ENCODE results near the gene GAK. TPM values are rescaled to one million over a fixed set of nuclear protein-coding genes. Genes with fewer than 3 reads are reported as not detected.
A peak's percentile ranks its signal among the peaks of the same experiment; 100 is the strongest.

Gene GAK
- total RNA-seq, 3 donors from 2014 or later (not counting 1 experiment from before 2014, with no cell fraction given), result 349 to 358 (median 349) TPM

DNA sequence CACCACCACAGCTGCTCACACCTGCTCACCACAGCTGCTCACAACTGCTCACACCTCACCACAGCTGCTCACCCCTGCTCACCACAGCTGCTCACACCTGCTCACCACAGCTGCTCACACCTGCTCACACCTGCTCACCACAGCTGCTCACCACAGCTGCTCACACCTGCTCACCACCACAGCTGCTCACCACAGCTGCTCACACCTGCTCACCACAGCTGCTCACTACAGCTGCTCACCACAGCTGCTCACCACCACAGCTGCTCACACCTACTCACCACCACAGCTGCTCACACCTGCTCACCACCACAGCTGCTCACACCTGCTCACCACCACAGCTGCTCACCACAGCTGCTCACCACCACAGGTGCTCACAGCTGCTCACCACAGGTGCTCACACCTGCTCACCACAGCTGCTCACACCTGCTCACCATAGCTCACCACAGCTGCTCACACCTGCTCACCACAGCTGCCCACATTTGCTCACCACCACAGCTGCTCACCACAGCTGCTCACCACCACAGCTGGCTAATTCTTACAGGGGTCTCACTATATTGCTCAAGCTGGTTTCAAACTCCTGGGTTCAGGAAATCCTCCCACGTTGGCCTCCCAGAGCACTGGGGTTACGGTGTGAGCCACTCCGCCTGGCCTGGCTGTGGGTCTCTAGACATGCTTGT lies 75.8 kb downstream of the GAK start:
- ATAC-seq (peak in 2 of 3 donors; percentile 52 to 56), DNase-seq (peak in 1 of 2 donors; percentile 29)
- Mint-ChIP-seq H3K36me3 (peaks cover 34% of the 10 kb centered on the region), H3K4me1 (peaks cover 20 to 27% of the 10 kb centered on the region in 2 donors), H3K27ac (peak overlapping the region; percentile 93 to 98), H3K9me3 (peaks cover 5 to 7% of the 10 kb centered on the region in 2 donors), H3K4me3 (peak overlapping the region; percentile 58), H3K27me3 (ENCODE audit: low read depth in 2 of 2) (no peaks in the 10 kb centered on the region)
- peaks cover 39% of the 10 kb centered on the region for H3K36me3 ChIP-seq (ENCODE audit: control insufficient read depth, insufficient read depth, low read length)
- peaks cover 3% of the 10 kb centered on the region for H3K4me1 ChIP-seq (ENCODE audit: control insufficient read depth, insufficient read depth, low read length)
- intact Hi-C loops (cut with micrococcal nuclease), result no loop called here
- no peaks in the 10 kb centered on the region for H3K27me3 ChIP-seq (ENCODE audit: control insufficient read depth, insufficient read depth, low read length)
- H3K27ac ChIP-seq (ENCODE audit: low read length), result peak overlapping the region; percentile 62
- peaks cover 15% of the 10 kb centered on the region for H3K9me3 ChIP-seq (ENCODE audit: control insufficient read depth, insufficient read depth, low read length)
- TF ChIP-seq, protein P1, sequence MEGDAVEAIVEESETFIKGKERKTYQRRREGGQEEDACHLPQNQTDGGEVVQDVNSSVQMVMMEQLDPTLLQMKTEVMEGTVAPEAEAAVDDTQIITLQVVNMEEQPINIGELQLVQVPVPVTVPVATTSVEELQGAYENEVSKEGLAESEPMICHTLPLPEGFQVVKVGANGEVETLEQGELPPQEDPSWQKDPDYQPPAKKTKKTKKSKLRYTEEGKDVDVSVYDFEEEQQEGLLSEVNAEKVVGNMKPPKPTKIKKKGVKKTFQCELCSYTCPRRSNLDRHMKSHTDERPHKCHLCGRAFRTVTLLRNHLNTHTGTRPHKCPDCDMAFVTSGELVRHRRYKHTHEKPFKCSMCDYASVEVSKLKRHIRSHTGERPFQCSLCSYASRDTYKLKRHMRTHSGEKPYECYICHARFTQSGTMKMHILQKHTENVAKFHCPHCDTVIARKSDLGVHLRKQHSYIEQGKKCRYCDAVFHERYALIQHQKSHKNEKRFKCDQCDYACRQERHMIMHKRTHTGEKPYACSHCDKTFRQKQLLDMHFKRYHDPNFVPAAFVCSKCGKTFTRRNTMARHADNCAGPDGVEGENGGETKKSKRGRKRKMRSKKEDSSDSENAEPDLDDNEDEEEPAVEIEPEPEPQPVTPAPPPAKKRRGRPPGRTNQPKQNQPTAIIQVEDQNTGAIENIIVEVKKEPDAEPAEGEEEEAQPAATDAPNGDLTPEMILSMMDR (IDR thresholded peaks at IDR 0.05), result no peak
- 74% methylated on average over 3 of the region's 3 CpGs for WGBS (ENCODE audit: insufficient coverage)
- no peak overlapping the region for H3K4me3 ChIP-seq (ENCODE audit: low read length)

DNA sequence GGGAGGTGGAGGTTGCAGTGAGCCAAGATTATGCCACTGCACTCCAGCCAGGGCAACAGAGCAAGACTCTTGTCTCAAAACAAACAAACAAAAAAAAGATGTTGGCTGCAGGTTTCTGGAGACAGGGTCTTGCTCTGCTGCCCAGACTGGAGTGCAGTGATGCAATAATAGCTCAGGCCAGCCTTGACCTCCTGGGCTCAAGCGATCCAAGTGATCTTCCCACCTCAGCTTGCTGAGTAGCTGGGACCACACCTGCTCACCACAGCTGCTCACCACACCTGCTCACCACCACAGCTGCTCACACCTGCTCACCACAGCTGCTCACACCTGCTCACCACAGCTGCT lies 76.3 kb downstream of the GAK start:
- H3K4me3 Mint-ChIP-seq, result peak overlapping the region; percentile 58

DNA sequence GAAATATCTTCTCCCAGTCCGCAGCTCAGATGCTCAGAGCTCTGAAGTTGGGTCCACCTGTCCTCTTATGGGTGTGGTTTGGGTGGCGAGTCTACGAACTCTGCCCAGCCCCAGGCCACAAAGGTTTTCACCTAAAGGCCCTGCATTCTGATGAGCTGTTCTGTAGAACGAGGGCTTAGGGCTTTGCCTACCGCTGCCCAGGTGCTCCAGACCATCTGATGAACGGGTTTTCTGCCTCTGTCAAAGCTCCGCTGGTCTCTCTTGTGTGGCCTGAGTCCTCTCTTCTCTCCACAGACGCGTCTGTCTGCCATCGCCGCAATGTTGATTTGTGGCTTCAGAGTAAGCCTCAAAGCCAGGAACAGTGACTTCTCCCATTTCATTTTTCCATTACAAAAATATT lies 77.8 kb downstream of the GAK start:
- TF ChIP-seq, protein P1 (IDR thresholded peaks at IDR 0.05), result no peak
- H3K9me3 Mint-ChIP-seq, result peaks cover 5 to 7% of the 10 kb centered on the region in 2 donors
- H3K4me1 Mint-ChIP-seq, result peaks cover 20 to 27% of the 10 kb centered on the region in 2 donors
- H3K36me3 ChIP-seq (ENCODE audit: control insufficient read depth, insufficient read depth, low read length), result peaks cover 38% of the 10 kb centered on the region
- ATAC-seq, result no peak
- no peak overlapping the region for H3K27ac Mint-ChIP-seq
- peaks cover 20% of the 10 kb centered on the region for H3K36me3 Mint-ChIP-seq
- H3K27me3 ChIP-seq (ENCODE audit: control insufficient read depth, insufficient read depth, low read length), result no peaks in the 10 kb centered on the region
- H3K4me3 ChIP-seq (ENCODE audit: low read length), result no peak overlapping the region
- peaks cover 15% of the 10 kb centered on the region for H3K9me3 ChIP-seq (ENCODE audit: control insufficient read depth, insufficient read depth, low read length)
- WGBS (ENCODE audit: insufficient coverage), result 95% methylated on average over 11 of the region's 11 CpGs
- H3K27ac ChIP-seq (ENCODE audit: low read length), result no peak overlapping the region
- no peak for DNase-seq
- H3K27me3 Mint-ChIP-seq (ENCODE audit: low read depth in 2 of 2), result no peaks in the 10 kb centered on the region
- intact Hi-C loops (cut with micrococcal nuclease), result no loop called here
- peaks cover 3% of the 10 kb centered on the region for H3K4me1 ChIP-seq (ENCODE audit: control insufficient read depth, insufficient read depth, low read length)
- no peak overlapping the region for H3K4me3 Mint-ChIP-seq

More for the DNA sequence above, 76.3 kb downstream of the GAK start:
- Histone ChIP-seq H3K27me3 (ENCODE audit: control insufficient read depth, insufficient read depth, low read length) (no peaks in the 10 kb centered on the region), H3K27ac (ENCODE audit: low read length) (peak overlapping the region; percentile 62), H3K36me3 (ENCODE audit: control insufficient read depth, insufficient read depth, low read length) (peaks cover 37% of the 10 kb centered on the region), H3K9me3 (ENCODE audit: control insufficient read depth, insufficient read depth, low read length) (peaks cover 15% of the 10 kb centered on the region), H3K4me3 (ENCODE audit: low read length) (no peak overlapping the region), H3K4me1 (ENCODE audit: control insufficient read depth, insufficient read depth, low read length) (peaks cover 3% of the 10 kb centered on the region)
- intact Hi-C loops (cut with micrococcal nuclease), result no loop called here
- DNase-seq (peak in 1 of 2 donors; percentile 22), ATAC-seq (peak; percentile 18 to 64 (median 46))
- Mint-ChIP-seq H3K36me3 (peaks cover 31% of the 10 kb centered on the region), H3K27ac (peak overlapping the region; percentile 93 to 98), H3K4me1 (peaks cover 20 to 27% of the 10 kb centered on the region in 2 donors), H3K9me3 (peaks cover 5 to 7% of the 10 kb centered on the region in 2 donors), H3K27me3 (ENCODE audit: low read depth in 2 of 2) (no peaks in the 10 kb centered on the region)
- TF ChIP-seq, protein P1 (IDR thresholded peaks at IDR 0.05), result no peak
- WGBS (ENCODE audit: insufficient coverage), result 91% methylated on average over 1 of the region's 1 CpG

DNA sequence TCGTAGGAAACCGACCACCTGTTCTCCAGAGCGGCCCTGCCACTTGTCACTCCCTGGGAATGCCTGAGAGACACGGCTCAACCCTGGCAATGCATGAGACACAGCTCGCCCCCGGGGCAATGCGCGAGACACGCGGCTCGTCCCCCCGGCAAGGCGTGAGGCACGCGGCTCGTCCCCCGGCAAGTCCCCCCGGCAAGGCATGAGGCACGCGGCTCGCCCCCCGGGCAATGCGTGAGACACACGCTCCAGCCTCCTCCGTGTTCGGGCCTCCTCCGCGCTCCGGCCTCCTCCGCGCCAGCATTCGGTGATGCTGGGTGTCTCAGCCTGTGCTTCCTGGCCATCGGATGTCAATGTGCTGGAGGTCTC lies 78.7 kb downstream of the GAK start:
- TF ChIP-seq, protein P1 (IDR thresholded peaks at IDR 0.05), result no peak
- Mint-ChIP-seq H3K4me3 (no peak overlapping the region), H3K27ac (no peak overlapping the region), H3K4me1 (peaks cover 23% of the 10 kb centered on the region in 2 donors), H3K9me3 (peaks cover 5 to 7% of the 10 kb centered on the region in 2 donors), H3K36me3 (peaks cover 16% of the 10 kb centered on the region), H3K27me3 (ENCODE audit: low read depth in 2 of 2) (no peaks in the 10 kb centered on the region)
- 98% methylated on average over 33 of the region's 33 CpGs for WGBS (ENCODE audit: insufficient coverage)
- Histone ChIP-seq H3K4me1 (ENCODE audit: control insufficient read depth, insufficient read depth, low read length) (peaks cover 3% of the 10 kb centered on the region), H3K9me3 (ENCODE audit: control insufficient read depth, insufficient read depth, low read length) (peaks cover 15% of the 10 kb centered on the region), H3K4me3 (ENCODE audit: low read length) (no peak overlapping the region), H3K27me3 (ENCODE audit: control insufficient read depth, insufficient read depth, low read length) (no peaks in the 10 kb centered on the region), H3K27ac (ENCODE audit: low read length) (no peak overlapping the region), H3K36me3 (ENCODE audit: control insufficient read depth, insufficient read depth, low read length) (peaks cover 33% of the 10 kb centered on the region)
- no peak for DNase-seq
- no peak for ATAC-seq
- intact Hi-C loops (cut with micrococcal nuclease), result no loop called here

Measured in natural killer cell (primary cell).